ENCODE results near the gene TRRAP.

Gene TRRAP

DNA sequence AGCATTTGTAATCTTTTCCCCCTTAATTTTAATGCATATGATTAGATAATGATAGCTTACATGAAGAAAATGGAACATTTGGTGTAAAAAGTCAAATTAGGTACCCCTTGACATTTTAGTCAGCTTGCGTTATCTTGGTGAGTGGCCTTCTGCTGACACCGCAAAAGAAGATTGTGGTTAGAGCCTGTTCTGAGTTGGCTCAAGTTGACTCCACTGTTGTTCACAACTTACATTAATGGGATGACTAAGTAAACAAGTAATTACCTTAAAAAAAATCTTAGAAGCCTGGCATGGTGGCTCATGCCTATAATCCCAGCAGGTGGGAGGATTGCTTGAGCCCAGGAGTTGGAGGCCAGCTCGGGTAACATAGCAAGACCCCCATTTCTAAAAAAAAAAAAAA is 24.2 kb downstream of the TRRAP start:
- no peak for DNase-seq (ENCODE audit: low read depth)

DNA sequence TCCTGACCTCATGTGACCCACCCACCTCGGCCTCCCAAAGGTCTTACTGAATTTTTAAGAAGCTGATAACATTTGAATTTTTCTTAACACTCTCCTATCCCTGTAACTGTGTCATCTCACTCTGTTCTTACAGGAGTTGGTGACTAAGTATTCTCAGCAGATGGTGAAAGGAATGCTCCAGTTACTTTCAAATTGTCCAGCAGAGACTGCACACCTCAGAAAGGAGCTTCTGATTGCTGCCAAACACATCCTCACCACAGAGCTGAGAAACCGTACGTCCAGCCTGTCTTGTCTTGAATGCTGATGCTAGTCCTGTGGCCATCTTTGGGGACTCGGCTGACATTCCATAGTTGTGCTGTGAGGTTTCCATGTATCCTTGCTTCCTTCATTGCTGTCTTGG is 24.9 kb downstream of the TRRAP start:
- DNase-seq (ENCODE audit: low read depth) = no peak

DNA sequence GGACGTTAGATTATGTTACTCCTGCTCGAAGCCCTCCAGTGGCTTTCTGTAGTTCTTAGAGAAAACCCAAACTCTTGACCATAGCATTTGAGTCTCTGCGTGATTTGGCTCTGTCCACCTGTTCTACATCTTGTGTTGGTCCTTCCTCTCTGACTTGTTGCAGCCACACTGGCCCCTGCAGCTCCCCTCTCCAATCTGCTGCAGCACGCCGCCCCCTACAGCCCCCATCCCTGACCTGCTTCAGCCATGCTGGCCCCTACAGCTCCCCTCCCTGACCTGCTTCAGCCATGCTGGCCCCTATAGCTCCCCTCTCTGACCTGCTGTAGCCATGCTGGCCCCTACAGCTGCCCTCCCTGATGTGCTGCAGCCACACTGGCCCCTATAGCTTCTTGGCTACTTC is 29.2 kb downstream of the TRRAP start:
- no peak for DNase-seq (ENCODE audit: low read depth)

DNA sequence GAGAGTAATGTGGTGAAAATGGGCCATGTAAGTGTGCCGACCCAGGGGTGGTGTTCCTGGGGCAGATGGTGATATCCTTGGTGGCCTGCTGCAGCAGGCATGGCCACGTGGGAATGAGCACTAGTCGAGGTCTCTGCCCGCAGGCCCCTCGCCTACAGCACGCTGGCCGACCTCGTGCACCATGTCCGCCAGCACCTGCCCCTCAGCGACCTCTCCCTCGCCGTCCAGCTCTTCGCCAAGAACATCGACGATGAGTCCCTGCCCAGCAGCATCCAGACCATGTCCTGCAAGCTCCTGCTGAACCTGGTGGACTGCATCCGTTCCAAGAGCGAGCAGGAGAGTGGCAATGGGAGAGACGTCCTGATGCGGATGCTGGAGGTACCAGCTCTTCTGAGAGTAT is 30.3 kb downstream of the TRRAP start:
- DNase-seq (ENCODE audit: low read depth) = no peak

DNA sequence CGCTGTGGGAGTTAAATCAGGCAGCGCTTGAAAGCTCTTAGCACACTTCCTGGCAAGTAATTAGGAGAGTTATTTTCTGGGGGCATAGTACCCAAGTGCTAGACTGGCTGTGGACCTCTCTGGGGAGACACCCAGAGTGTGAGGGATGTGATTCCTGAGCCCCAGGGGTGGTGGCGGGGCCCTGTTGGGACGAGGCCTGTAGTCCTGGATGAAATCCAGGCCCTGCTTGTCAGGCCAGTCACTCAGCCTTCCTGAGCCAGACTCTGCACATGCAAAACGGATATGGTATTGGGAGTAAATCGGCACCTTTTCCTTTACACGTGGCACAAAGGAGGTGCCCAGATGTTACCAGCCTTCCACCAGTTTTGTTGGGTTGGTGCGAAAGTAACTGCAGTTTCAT is 31.2 kb downstream of the TRRAP start:
- DNase-seq (ENCODE audit: low read depth) = no peak

DNA sequence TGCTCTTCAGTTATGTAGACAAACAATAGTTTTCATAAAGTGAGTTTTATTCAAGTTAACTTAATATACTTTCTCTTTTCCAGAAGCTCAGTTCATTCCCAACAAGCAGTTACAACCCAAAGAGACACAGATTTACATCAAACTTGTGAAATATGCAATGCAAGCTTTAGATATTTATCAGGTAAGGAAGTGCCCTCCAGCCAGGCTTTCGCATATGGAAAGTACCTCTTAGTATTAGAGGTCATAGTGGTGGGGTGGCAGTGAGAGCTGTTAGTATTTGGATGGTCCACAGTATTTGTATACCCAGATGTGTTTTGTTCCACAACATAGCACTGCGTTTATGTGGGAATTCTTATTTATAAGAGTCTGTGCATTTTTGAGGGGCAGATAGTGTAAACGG is 32.1 kb downstream of the TRRAP start:
- DNase-seq (ENCODE audit: low read depth) = no peak

DNA sequence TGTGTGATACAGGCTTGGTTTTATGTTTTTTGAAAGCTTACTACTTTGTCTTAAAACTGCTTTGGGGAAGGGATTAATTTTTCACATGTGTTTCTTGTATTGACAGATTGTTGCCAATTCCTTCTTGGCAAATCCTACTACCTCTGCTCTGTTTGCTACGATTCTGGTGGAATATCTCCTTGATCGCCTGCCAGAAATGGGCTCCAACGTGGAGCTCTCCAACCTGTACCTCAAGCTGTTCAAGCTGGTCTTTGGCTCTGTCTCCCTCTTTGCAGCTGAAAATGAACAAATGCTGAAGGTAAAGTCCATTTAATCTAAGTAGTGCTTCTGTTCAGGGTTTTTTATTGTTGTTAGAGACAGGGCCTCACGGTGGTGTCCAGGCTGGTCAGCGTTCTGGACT is 33.6 kb downstream of the TRRAP start:
- no peak for DNase-seq (ENCODE audit: low read depth)

DNA sequence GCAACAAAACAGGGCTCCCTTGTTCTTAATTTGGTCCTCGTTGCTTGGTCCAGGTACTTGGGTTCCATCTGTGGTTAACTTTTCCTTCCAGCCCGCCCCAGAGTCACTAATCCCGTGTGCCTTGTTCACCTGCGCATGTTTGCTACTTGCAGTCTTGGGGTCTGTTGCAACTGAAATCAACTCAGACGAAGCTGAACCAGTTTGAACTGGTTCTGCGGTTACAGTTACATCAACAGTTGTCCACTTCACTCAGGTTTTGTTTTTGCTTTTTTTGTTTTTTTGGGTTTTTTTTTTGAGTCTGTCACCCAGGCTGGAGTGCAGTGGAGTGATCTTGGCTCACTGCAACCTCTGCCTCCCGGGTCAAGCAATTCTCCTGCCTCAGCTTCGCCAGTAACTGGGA is 34.7 kb downstream of the TRRAP start:
- DNase-seq (ENCODE audit: low read depth) = no peak

DNA sequence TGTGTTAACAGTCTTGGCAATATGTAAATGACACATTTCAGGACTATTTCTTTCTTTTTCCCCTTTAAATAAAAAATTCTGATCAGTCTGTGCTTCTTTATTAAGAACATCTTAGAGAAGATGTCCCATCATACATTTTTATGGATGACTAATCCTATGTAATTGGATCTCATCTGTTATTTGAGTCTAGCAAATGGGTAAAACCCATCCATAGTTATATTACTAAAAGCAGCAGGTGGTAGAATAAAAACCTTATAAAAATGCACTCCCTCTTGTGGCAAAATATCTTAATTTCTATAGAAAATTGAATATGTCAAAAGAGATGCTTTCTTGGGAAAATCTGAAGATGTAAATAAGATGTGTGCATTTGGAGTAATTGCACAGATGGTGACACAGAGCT is 35.3 kb downstream of the TRRAP start:
- no peak for DNase-seq (ENCODE audit: low read depth)

DNA sequence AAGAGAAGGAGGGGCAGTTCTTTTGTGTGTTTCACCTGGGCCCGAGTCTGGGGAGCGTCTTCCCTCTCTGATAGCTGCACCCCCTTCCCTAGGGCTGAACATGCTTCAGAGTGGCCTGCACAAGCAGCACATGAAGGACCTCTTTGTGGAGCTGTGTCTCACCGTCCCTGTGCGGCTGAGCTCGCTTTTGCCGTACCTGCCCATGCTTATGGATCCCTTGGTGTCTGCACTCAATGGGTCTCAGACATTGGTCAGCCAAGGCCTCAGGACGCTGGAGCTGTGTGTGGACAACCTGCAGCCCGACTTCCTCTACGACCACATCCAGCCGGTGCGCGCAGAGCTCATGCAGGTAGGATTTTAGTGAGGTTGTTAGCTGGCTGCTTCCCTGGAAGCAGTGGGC is 39.0 kb downstream of the TRRAP start:
- DNase-seq (ENCODE audit: low read depth) = no peak

DNA sequence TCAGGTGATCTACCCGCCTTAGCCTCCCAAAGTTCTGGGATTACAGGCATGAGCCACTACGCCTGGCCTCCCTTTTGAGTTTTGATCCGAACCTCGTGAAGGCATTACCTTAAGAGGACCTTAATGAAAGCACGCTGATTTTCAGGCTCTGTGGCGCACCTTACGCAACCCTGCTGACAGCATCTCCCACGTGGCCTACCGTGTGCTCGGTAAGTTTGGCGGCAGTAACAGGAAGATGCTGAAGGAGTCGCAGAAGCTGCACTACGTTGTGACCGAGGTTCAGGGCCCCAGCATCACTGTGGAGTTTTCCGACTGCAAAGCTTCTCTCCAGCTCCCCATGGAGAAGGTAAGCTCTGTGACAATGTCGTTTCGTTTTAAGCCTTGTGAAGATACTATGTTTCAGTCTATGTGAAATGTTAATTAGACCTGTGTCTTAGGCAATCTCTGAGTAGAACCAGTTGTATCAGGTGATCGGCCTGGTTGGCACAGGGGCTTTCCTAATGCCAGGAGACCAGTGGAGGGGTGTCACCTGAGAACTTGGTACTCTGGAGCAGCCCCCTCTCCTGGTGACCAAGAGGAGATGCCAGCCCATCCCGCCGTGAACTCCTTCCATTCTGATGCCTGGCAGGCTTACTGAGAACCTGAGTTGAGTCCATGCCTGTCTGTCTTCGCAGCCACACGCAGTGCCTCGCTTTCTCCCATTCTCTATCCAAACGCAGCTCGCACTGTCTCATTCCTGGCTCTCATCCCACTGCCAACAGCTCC is 43.5 kb downstream of the TRRAP start:
- DNase-seq (ENCODE audit: low read depth) = no peak

DNA sequence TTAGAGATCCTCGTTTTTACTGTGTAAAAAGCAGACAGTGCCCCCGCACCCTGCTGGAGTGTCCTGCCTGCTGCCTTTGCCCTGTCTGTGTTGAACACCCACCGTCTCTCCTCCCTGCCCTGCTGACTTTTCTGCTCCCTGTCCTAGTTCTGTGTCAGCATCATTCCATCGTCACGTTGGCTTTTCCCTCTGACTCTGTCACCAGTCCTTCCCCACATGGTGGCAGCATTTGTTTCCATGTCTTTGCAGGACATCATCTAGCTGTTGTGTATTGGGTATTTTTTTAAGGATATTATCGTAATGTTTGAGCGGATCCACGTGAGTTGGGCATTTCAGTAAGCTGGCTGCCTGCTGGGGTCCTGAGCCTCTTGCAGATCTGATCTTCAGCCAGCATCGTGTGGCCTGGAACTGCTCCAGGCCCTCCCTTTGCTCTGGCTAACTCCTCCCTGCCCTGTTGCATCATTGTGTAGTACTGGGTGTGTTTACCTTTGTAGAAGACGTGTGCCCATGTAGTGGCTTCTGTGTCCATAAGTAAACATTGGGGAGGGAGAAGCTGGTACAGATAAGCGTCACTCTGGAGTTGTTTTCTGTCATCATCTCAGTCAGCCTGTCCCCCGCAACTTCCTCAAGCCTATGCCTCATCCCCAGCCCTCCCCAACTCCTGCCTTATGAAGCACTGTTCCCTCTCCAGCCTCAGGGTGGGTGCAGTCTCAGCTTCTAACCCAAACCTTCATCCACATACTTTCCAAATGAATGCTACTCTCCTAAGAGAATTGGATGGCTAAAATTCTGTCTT is 44.3 kb downstream of the TRRAP start:
- DNase-seq (ENCODE audit: low read depth) = no peak

DNA sequence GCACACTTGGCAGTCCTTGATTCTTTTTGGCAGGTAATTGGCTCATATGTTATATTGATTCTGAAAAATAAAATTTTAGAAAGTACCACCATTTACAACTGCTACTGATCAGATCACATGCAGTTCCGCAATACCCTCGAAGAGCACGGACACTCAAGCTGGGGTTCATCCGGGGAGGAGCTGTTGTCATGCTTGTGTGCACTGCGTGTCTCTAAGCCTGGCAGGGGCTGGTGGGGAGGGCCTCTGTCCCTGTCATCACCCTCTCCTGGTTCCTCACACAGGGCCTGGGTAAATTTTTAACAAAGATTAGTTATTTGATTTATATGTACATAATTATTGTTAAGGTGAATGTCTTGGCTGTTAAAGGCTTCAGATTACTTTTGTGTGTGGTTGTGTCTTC is 45.2 kb downstream of the TRRAP start:
- no peak for DNase-seq (ENCODE audit: low read depth)

DNA sequence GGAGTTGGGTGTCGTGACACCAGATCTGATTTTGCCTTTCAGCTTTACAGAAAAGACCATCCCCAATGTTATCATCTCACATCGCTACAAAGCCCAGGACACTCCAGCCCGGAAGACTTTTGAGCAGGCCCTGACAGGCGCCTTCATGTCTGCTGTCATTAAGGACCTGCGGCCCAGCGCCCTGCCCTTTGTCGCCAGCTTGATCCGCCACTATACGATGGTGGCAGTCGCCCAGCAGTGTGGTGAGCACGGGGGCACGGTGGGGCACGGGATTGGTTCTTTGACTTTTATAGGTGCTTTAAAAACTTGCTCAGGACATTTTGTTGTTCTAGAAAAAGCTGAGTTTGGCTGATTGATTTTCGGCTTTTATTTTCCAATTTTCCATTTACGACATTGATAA is 48.8 kb downstream of the TRRAP start:
- no peak for DNase-seq (ENCODE audit: low read depth)

DNA sequence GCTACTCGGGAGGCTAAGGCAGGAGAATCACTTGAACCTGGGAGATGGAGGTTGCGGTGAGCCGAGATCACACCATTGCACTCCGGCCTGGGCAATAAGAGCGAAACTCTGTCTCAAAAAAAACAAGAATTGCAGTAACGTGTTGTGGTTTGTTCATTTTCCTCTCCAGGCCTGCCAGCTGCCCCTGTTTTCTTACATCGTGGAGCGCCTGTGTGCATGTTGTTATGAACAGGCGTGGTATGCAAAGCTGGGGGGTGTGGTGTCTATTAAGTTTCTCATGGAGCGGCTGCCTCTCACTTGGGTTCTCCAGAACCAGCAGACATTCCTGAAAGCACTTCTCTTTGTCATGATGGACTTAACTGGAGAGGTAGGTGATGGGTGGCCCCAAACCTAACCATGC is 52.1 kb downstream of the TRRAP start:
- no peak for DNase-seq (ENCODE audit: low read depth)

DNA sequence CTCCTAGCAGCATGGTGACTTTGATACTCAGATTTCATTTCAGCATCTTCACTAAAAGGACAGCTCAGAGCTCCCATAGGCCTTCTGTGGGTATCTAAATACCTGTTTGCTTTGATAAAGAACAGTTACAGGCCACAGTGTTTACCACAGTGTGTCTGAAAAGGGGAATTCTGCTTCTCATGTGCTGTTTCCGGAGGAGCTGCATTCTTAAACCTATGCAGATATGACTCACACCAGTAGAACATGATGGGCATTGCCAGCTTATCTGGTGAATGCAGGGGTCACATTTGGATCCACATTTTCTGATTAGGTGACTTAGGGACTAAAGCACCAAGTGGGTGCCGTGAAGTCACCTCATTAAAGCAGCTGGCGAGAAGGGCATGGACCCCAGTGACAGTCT is 52.6 kb downstream of the TRRAP start:
- DNase-seq (ENCODE audit: low read depth) = no peak

DNA sequence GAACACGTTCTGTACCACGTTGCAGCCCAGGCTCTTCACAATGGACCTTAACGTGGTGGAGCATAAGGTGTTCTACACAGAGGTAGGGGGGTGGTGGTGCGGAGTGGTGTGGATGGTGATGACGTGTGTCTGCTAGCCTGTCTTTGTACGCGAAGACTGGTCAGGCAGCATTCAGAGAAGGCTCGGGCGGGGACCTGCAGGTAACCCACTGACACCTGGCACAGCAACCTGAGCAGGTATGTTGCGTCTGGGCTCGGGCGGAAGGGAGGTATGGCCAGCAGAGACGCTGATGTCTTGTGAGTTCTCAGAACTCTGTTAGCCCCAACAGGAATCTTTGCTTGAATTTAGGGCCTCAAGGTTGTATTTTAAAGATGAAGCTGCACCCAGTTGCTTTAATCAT is 55.0 kb downstream of the TRRAP start:
- no peak for DNase-seq (ENCODE audit: low read depth)

DNA sequence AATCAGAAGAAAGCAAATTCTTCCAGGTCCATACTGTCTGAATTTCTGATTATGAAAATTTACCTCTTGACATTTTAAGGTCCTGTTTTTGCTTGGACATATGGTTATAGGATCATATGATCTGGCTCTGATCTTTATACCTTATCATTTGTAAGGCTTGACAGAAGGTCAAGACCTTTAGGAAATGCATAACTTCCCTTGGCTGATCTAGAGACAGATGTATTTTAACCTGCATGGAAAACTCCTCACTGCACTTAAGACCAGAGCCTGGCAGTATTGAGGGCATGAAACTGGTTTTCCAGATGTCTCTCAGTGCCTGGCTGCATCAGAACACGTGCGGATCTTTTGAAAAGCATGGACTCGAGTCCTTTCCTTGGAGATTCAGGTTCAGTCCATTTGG is 55.9 kb downstream of the TRRAP start:
- no peak for DNase-seq (ENCODE audit: low read depth)

DNA sequence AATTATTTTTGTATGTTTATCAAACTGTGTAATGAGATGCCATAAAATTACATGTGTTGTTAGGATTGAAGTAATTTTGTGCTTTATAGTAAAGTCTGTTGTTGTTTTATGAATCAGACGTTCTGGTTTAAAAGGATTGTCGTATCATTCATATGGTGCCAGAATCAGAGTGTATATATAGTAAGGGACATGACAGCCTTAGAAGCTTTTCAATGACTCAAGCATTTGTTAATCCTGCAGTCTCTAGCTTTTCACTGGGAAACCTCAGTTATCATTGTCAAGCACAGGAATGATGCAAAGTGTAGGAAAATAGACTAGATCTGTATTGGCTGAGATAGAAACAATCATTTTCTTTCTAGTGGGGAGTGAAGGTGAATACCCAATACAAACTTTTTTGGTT is 57.5 kb downstream of the TRRAP start:
- DNase-seq (ENCODE audit: low read depth) = no peak

DNA sequence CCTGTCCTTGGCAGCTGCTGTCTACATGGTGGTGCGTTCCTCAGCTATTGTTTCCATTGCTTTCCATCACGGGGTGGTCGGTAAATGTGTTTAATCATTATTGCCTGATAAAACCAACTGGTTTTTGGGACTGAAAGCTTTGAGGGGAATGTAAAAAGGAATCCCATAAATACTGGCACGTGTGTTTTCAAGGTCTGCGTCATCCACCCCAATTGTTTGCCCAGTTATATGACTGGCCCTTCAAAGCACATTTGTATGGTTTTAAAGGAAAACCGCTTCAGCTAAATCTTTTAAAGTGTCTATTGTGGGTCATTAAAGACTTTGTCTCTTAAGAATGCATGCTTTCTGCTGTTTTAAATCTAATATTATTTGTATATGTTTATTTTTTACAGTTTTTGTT is 65.0 kb downstream of the TRRAP start:
- no peak for DNase-seq (ENCODE audit: low read depth)

DNA sequence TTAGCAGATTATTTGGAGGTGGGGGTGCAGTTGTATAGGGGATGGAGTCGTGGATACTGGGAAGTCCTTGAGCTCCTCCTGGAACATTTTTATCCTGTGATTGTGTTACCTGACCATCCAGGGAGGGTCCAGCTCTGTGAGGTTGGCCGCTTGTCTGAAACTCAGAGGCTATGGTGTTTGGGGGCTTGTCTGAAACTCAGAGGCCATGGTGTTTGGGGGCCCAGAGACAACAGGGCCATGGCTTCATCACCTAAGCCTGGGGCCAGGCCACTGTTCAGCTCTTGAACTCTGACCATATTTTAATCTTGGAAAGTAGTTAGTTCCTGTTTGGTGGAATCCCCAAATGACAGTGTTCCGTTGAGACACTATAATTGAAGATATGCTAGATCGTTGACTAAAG is 66.1 kb downstream of the TRRAP start:
- DNase-seq (ENCODE audit: low read depth) = no peak

DNA sequence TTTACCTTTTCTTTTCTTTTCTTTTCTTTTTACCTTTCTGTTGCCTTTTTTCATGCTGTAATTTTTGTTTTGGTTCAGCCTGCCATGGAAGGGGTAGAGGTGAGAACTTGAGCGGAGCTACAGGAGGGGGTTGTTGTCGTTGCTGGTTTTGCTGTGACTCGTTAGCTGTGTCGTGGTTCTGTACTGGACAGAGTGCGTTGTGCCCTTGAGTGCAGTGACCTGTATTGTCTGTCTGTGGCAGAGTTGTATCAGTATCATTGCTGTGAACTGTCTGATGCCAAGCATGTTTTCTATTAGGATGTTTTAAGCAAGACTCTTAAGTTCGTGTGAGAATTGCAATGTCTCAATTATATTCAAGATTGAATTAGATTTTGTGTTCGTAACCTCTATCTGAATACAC is 67.5 kb downstream of the TRRAP start:
- no peak for DNase-seq (ENCODE audit: low read depth)

DNA sequence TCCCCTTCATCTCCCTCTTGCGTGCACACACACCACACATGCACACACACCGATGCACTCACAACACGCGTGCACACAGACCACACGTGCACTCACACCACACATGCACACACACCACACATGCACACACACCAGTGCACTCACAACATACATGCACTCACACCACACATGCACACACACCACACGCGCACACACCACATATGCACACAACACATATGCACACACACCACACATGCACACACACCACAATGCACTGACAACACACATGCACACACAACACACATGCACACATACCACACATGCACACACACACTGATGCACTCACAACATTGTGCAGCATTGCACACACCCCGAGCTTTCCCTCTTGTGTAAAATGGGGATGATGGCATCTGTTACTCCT is 68.1 kb downstream of the TRRAP start:
- DNase-seq (ENCODE audit: low read depth) = no peak
